Forelimb muscle (tissue), 1 donor: ENCODE results near the gene TSPAN18. TPM values are rescaled to one million over a fixed set of nuclear protein-coding genes. Genes with fewer than 3 reads are reported as not detected.

Experiments used
- DNase-seq: peaks from one replicate; pipeline ENCODE4 v3.0.0-alpha.2; 2013; ENCODE audit warnings: low read depth
- polyA plus RNA-seq: library from polyadenylated mRNA; unstranded; fragments of 120-200 nt; gene quantifications from one replicate; pipeline ENCODE4 v1.2.1, GENCODE V29; 2013; ENCODE audit not compliant: insufficient read length

Gene TSPAN18
- polyA plus RNA-seq, 1 donor = 37.2 TPM

GRCh38 chr11:44823006-44823405, 96.2 kb downstream of the TSPAN18 start:
- no peak for DNase-seq

GRCh38 chr11:44823868-44824267, 97.1 kb downstream of the TSPAN18 start:
- DNase-seq = no peak

GRCh38 chr11:44824300-44824704, 97.5 kb downstream of the TSPAN18 start:
- DNase-seq = no peak

GRCh38 chr11:44825058-44825785, 98.5 kb downstream of the TSPAN18 start:
- DNase-seq = no peak

GRCh38 chr11:44826922-44827643, 100.3 kb downstream of the TSPAN18 start:
- DNase-seq = no peak

GRCh38 chr11:44828296-44828695, 101.5 kb downstream of the TSPAN18 start:
- no peak for DNase-seq

- DNase-seq = no peak
Measured at GRCh38 chr11:44829838-44830237, 103.1 kb downstream of the TSPAN18 start.

DNA sequence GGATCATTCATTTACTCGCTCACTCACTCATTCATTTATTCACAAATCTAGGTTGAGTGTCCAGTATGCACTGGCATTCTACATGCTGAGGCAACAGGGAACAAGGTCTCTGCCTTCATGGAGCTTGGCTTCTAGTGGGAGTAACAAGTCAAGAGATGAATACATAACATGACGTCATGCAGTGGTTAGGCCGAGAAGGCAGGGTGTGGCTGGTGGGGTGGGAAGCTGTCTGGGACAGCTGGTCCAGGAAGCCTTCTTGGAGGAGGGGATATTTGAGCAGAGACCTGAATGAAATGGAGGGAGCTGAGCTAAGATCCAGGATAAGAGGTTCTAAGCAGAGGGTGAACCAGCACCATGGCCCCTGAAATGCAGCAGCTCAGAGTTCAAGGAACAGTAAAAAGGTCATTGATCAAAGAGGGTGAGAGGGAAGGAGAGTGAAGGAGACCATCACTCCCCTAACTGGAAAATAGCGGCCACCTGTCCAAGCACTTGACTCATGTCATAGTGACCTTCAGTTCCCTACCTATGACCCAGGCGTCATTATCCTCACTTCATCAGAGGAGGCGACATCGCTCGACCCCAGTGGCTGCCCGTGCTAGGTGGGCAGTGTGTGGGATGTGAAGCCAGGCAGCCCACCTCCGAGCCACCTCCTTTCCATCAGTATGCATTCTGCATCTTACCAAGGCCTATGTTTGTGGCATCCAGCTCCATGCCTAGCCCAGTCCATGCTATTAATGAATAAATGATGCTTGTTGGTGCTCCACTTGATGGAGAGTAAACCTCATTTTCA, 105.0 kb downstream of the TSPAN18 start:
- DNase-seq = no peak

GRCh38 chr11:44832452-44832851, 105.7 kb downstream of the TSPAN18 start:
- no peak for DNase-seq

DNA sequence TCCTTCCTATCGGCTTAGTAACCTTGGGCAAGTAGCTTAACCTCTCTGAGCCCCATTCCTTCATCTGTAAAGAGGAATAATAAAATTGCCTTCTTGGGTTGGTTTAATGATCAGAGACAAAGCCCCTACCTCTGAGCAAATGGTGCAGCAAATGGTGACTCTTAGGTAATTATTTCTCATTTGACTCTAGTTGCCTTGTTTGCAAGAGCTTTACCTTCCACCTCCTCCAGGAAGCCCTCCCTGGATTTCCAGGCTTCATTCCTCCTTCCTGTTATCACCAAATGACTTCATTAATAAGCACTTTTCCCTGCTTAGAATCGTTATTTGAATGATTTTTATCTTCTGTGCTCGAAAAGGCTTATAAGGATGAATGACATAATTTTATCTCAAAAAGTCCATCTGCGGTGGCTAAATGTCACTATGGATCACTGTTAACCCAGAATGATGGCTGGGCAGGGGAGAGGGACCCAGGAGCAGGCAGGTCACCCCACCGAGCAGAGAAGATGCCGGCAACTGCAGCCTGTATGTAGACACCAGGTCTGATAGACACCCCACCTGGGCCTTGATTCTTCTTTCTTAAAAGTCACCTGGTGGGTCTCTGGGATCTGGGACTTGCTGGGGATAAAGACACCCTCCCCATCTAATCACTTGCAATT, 106.6 kb downstream of the TSPAN18 start:
- no peak for DNase-seq

GRCh38 chr11:44833877-44834452, 107.2 kb downstream of the TSPAN18 start:
- DNase-seq = no peak

GRCh38 chr11:44834846-44835245, 108.1 kb downstream of the TSPAN18 start:
- no peak for DNase-seq

GRCh38 chr11:44835296-44835695, 108.5 kb downstream of the TSPAN18 start:
- no peak for DNase-seq

GRCh38 chr11:44835938-44836337, 109.2 kb downstream of the TSPAN18 start:
- DNase-seq = no peak

DNA sequence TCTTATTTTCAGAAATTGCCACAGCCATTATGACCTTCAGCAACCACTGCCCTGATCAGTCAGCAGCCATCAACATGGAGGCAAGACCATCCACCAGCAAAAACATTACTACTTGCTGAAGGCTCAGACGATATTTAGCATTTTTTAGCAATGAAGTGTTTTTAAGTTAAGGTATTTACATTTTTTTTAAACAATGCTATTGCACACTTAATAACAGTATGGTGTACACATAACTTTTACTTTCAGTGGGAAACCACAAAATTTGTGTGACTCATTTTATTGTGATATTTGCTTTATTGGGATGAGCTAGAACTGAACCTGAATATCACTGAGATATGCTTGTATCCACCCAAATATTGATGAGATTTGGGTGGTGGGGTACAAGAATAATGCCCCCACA, 110.9 kb downstream of the TSPAN18 start:
- DNase-seq = no peak

GRCh38 chr11:44839458-44840084, 112.8 kb downstream of the TSPAN18 start:
- no peak for DNase-seq

DNA sequence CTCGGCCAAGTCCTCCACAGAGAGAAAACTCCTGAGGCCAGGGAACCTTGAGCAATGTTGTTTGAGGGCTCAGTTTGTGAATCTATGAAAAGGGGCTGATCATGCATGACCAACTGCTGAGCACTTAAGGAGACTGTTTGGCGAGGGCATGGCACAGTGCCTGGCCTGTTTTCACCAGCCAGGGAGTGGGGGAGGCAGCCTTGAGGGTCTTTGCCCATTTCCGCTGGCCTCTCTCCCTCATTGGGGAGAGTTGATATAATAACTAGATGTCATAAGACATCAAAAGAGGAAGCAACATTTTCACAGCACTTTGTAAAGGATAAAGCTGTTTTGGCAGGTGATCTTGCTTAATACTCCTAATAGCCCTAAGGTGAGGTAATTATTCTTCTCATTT, 113.3 kb downstream of the TSPAN18 start:
- no peak for DNase-seq

- no peak for DNase-seq
Measured at GRCh38 chr11:44840521-44841251, 113.9 kb downstream of the TSPAN18 start.

- DNase-seq = peak; percentile 73
Measured at GRCh38 chr11:44842220-44842619, 115.5 kb downstream of the TSPAN18 start.

- no peak for DNase-seq
Measured at GRCh38 chr11:44846852-44847251, 120.1 kb downstream of the TSPAN18 start.
